ENCODE results near the gene PIK3R5. TPM values are rescaled to one million over a fixed set of nuclear protein-coding genes. Genes with fewer than 3 reads are reported as not detected.

The PIK3R5 gene
- total RNA-seq, 1 experiment from 2014 or later, result 2.5 TPM

DNA sequence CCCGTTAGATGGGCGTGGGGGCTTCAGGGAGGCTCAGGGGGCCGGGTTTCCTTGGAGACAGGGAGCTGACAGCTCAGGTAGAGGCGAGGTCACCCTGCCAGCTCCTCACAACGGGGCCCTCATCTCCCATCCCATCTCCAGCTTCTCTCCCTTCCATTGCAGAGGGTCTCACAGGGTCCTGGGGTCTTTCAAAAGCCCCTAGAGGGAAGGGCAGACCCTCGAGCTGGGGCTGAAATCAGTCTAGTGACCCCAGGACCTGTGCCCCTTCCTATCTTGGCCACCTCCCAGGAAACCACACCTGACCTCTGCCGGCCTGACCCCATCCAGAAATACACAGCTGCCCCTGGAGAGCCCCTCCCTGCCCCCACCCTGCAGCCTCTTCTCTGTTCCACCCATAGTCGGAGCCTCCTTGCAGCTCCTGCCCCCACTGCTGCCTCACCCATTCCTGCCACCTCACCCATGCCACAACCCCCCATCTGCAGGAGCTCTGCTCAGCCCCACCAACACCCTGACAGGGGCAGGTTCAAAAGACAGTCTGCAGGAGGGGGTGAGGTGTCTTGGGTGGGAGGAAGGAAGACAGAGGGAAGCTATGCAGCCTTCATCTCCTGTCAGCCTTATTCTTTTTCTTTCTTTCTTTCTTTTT lies 23.4 kb downstream of the PIK3R5 start:
- ATAC-seq (no peak), DNase-seq (ENCODE audit: low read depth, low spot score) (no peak)
- H3K27ac ChIP-seq (ENCODE audit: low read depth, low read length), result no peak overlapping the region
- H3K9me2 ChIP-seq (ENCODE audit: insufficient read depth), result no peaks in the 10 kb centered on the region
- BruUV-seq (replicated peaks), result no TSS peak
- ChIA-PET CTCF (no interaction called here), RAD21 (ENCODE audit: low non-redundant PET in 1 of 2, low total read pairs in 2 of 2, uncharacterized antibody in 2 of 2, unreplicated experiment in 2 of 2) (no interaction called here), POLR2A (no interaction called here)
- no peak overlapping the region for H3K4me3 ChIP-seq (replicated peaks in 1 of 2; ENCODE audit: low read depth in 1 of 2, low read length in 2 of 2)
- H3K9ac ChIP-seq (ENCODE audit: low read length), result no peak overlapping the region
- no peaks in the 10 kb centered on the region for H3K9me3 ChIP-seq (ENCODE audit: control insufficient read depth in 1 of 2, insufficient read depth in 1 of 2, low read depth in 1 of 2, low read length in 2 of 2)
- intact Hi-C loops (cut with micrococcal nuclease), result no loop called here
- H3K4me2 ChIP-seq (ENCODE audit: low read length), result no peak overlapping the region
- H3K36me3 ChIP-seq (ENCODE audit: control insufficient read depth in 1 of 2, insufficient read depth in 2 of 2, low read length in 2 of 2), result no peaks in the 10 kb centered on the region
- no peaks in the 10 kb centered on the region for H3K79me2 ChIP-seq (ENCODE audit: insufficient read depth, low read length)
- peaks cover 0 to 3% of the 10 kb centered on the region in 2 experiments; a peak in 1 of 4 replicates for H3K4me1 ChIP-seq (ENCODE audit: control insufficient read depth in 1 of 2, insufficient read depth in 2 of 2, low read length in 2 of 2)
- no peaks in the 10 kb centered on the region for H4K20me1 ChIP-seq (ENCODE audit: insufficient read depth)
- no peak overlapping the region for H2AFZ ChIP-seq (ENCODE audit: low read depth, low read length, poor library complexity, severe bottlenecking)
- 0 out of 2 replicates have a peak, but pooled peaks cover 3% of the 10 kb centered on the region for H3K27me3 ChIP-seq (ENCODE audit: insufficient read depth, low read length)
- TF ChIP-seq ZNF274 (IDR thresholded peaks at IDR 0.05; ENCODE audit: low read depth, low read length) (no peak), EZH2 (IDR thresholded peaks at IDR 0.05) (no peak), EGR1 (IDR thresholded peaks at IDR 0.05; ENCODE audit: low read depth) (no peak), SRF (IDR thresholded peaks at IDR 0.05; ENCODE audit: low read depth) (no peak), CEBPB (IDR thresholded peaks at IDR 0.05; ENCODE audit: low read depth) (no peak), ELF1 (IDR thresholded peaks at IDR 0.05; ENCODE audit: borderline replicate concordance, low read depth) (no peak), SIN3A (IDR thresholded peaks at IDR 0.05; ENCODE audit: low read depth) (no peak), SP1 (IDR thresholded peaks at IDR 0.05; ENCODE audit: low read depth) (no peak), JUND (IDR thresholded peaks at IDR 0.05) (no peak), MAX (IDR thresholded peaks at IDR 0.05) (no peak), POLR2AphosphoS5 (IDR thresholded peaks at IDR 0.05; ENCODE audit: low read depth, low read length) (no peak), EZH2phosphoT487 (IDR thresholded peaks at IDR 0.05; ENCODE audit: borderline replicate concordance) (no peak), TCF7L2 (IDR thresholded peaks at IDR 0.05; ENCODE audit: borderline replicate concordance, extremely low read depth, insufficient read depth, insufficient read length) (no peak), YY1 (IDR thresholded peaks at IDR 0.05; ENCODE audit: extremely low read depth, insufficient replicate concordance, low read depth, low read length) (no peak), CTCF (IDR thresholded peaks at IDR 0.05 in 2 of 3, conservative IDR thresholded peaks at IDR 0.05 in 1 of 3; ENCODE audit: borderline replicate concordance in 1 of 3, insufficient read depth in 1 of 3, low read depth in 2 of 3, low read length in 2 of 3) (no peak), CBX3 (IDR thresholded peaks at IDR 0.05; ENCODE audit: low read depth) (no peak)
- TF ChIP-seq, protein P1, sequence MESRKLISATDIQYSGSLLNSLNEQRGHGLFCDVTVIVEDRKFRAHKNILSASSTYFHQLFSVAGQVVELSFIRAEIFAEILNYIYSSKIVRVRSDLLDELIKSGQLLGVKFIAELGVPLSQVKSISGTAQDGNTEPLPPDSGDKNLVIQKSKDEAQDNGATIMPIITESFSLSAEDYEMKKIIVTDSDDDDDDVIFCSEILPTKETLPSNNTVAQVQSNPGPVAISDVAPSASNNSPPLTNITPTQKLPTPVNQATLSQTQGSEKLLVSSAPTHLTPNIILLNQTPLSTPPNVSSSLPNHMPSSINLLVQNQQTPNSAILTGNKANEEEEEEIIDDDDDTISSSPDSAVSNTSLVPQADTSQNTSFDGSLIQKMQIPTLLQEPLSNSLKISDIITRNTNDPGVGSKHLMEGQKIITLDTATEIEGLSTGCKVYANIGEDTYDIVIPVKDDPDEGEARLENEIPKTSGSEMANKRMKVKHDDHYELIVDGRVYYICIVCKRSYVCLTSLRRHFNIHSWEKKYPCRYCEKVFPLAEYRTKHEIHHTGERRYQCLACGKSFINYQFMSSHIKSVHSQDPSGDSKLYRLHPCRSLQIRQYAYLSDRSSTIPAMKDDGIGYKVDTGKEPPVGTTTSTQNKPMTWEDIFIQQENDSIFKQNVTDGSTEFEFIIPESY (IDR thresholded peaks at IDR 0.05; ENCODE audit: extremely low read depth, insufficient replicate concordance, low read length), result no peak
- TF ChIP-seq, protein P2, sequence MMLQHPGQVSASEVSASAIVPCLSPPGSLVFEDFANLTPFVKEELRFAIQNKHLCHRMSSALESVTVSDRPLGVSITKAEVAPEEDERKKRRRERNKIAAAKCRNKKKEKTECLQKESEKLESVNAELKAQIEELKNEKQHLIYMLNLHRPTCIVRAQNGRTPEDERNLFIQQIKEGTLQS (IDR thresholded peaks at IDR 0.05), result no peak

Data from HCT116 (cell line).